HG03095 (cell line): ENCODE data around the gene FAM90A1.
"Not testable (repeated sequence)": the region's sequence is repeated elsewhere in the genome, so short reads cannot be mapped to it uniquely, and the experiment has no call there.

ENCODE experiments used
- ATAC-seq: cut with Tn5 transposase; IDR thresholded peaks from one replicate; pipeline ENCODE4 v1.9.1; 2021; ENCODE audit warnings: moderate library complexity; ENCODE audit not compliant: unreplicated experiment

FAM90A1 gene, protein sequence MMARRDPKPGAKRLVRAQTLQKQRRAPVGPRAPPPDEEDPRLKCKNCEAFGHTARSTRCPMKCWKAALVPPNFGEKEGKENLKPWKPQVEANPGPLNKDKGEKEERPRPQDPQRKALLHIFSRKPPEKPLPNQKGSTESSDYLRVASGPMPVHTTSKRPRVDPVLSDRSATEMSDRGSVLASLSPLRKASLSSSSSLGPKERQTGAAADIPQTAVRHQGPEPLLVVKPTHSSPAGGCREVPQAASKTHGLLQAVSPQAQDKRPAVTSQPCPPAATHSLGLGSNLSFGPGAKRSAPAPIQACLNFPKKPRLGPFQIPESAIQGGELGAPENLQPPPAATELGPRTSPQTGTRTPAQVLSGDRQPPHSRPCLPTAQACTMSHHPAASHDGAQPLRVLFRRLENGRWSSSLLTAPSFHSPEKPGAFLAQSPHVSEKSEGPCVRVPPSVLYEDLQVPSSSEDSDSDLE

DNA sequence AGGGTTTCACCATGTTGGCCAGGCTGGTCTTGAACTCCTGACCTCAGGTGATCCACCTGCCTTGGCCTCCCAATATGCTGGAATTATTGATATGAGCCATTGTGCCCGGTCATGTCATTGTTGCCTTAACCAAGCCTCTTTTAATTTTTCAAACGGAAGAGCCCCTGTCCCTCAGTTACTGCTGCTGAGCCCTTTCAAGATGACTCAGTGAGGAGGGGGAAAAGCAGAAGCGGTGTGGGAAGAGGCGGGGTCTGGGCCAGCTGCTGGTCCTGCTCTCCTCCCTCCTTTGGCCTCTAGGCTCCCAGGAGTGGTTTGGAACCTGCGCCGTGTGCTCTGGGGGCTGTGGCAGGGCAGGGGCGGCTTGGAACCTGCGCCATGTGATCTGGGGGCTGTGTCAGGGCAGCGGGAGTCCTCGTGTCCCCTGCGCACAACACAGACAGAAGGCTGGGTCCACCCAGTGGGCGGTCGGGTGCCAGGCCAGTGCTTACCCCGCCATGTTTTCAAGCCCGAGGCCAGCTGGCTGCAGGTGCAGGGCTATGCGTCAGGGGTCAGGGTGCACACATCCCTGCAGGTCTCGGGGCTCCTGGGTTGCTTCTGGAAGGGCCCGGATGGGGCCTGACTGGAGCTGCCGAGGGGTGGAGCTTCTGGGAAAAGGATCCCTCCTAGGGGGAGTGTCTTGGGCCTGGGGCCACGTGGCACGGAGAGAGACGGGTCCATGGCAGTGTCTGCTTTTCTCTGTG lies at the start of gene FAM90A1:
FAM90A1 (minus strand) TSS at position 627 of the 740 bp plus-strand sequence. CDS start 2,786 bp downstream, outside the sequence.
- not testable (repeated sequence) for ATAC-seq

DNA sequence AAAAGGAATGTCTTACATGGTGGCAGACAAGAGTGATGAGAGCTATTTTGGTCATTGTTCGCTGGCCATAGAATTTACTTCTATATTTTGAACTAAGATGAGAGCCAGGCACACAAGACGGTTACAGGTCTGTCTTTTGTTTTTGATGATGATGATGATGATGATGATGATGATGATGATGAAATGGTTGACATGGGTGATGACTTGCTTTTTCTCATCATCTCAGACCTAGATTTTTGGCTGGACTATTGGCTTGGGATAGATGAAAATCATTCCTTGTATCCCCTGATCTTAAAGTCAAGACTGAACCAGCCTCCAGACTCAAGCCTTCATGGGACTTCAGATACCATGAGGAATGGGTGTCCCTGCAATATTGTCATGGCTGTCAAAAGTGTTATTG lies 49.0 kb upstream of the FAM90A1 start:
- ATAC-seq = not testable (repeated sequence)

DNA sequence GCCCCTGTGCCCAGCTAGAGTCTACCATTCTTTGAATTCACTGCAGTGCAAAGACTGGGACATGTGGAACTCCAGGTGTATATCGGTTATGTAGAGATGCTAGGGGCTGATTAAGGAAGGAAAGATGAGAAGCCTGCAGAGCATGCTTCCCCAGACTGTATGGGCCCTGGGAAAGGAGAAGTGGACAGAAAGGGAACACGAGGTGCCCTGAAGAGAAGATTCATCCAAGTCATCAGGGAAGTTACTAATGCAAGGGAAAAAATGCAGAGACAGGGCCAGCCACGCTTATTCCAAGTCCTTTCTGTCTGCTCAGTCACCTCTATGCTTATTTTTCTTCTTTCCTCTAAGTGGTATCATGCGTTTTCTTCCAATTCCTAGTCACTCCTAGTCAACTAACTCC lies 39.3 kb upstream of the FAM90A1 start:
- not testable (repeated sequence) for ATAC-seq

GRCh38 chr12:8264236-8264635 lies 36.8 kb upstream of the FAM90A1 start:
- not testable (repeated sequence) for ATAC-seq

- ATAC-seq = not testable (repeated sequence)
Observed at GRCh38 chr12:8261111-8261554, 33.7 kb upstream of the FAM90A1 start.

DNA sequence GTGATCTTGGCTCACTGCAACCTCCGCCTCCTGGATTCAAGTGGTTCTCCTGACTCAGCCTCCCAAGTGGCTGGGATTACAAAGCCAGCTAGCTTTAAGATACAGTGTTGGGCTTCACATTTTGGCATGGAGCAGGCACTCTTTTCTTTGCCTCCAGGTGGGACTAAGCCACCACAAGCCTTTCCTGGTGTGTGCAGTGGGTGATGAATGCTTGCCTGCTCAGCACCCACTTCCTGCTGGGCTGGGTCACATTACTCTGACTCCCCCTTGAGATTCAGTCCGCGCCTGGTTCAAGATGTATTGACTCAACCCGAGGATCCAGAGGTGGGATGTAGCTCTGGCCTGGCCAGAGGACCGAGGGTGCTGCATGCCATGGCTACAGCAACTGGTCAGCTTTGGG lies 28.9 kb upstream of the FAM90A1 start:
- not testable (repeated sequence) for ATAC-seq

DNA sequence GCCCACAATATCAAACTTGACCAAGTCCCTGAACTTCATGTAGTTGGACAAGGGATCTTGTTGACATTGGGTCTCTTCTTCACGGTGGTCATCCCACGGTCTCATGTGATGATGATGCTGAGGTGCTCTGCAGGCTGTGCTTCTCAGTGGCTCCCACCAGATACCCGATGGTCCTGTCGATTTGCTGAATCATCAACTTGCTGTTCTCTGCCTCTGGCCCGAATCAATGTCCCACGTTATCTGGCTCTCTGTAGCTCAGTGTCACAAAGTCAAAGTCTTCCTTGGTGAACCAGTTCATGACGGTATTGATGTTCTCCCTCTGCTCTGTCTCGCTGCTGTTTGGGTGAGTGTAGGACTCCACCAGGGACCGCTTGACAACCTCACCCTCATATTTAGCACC lies 27.3 kb upstream of the FAM90A1 start:
- ATAC-seq = not testable (repeated sequence)

- not testable (repeated sequence) for ATAC-seq
Observed at GRCh38 chr12:8252056-8252818, 24.8 kb upstream of the FAM90A1 start.

DNA sequence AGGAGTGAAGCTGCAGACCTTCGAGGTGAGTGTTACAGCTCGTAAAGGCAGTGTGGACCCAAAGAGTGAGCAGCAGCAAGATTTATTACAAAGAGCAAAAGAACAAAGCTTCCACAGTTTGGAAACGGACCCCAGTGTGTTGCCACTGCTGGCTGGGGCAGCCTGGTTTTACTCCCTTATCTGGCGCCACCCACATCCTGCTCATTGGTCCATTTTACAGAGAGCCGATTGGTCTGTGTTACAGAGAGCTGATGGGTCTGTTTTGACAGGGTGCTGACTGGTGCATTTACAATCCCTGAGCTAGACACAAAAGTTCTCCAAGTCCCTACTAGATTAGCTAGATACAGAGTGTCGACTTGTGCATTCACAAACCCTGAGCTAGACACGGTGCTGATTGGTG lies 24.2 kb upstream of the FAM90A1 start:
- not testable (repeated sequence) for ATAC-seq

DNA sequence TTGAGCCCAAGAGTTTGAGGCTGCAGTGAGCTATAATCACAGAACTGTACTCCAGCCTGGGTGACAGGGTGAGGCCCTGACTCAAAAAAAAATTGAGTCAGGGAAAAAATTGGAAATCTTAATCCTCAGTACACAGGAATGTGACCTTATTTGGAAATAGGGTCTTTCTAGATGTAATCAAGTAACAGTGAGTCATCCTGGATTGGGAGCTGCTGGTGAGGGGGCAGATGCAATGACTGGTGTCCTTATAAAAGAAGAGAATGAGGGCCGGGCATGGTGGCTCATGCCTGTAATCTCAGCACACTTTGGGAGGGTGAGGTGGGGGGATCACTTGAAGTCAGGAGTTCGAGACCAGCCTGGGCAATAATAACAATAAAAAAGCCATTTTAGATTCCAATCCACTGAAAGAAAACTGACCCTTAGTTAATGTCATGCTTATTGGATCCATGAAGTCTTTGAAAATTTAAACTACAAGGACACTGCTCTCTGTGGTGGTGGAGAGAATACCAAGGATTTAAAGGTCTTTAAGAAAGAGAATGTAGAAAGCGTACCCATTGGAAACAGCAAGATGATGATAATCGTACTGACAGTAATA lies 19.6 kb upstream of the FAM90A1 start:
- ATAC-seq = not testable (repeated sequence)

- not testable (repeated sequence) for ATAC-seq
Observed at GRCh38 chr12:8243682-8244161, 16.3 kb upstream of the FAM90A1 start.

GRCh38 chr12:8242880-8243681 lies 15.7 kb upstream of the FAM90A1 start:
- ATAC-seq = peak; percentile 90

- not testable (repeated sequence) for ATAC-seq
Observed at GRCh38 chr12:8242622-8242879, 15.1 kb upstream of the FAM90A1 start.

- ATAC-seq = not testable (repeated sequence)
Observed at GRCh38 chr12:8241917-8242621, 14.7 kb upstream of the FAM90A1 start.

- not testable (repeated sequence) for ATAC-seq
Observed at GRCh38 chr12:8240340-8241114, 13.1 kb upstream of the FAM90A1 start.

- ATAC-seq = not testable (repeated sequence)
Observed at GRCh38 chr12:8237031-8237430, 9.6 kb upstream of the FAM90A1 start.

DNA sequence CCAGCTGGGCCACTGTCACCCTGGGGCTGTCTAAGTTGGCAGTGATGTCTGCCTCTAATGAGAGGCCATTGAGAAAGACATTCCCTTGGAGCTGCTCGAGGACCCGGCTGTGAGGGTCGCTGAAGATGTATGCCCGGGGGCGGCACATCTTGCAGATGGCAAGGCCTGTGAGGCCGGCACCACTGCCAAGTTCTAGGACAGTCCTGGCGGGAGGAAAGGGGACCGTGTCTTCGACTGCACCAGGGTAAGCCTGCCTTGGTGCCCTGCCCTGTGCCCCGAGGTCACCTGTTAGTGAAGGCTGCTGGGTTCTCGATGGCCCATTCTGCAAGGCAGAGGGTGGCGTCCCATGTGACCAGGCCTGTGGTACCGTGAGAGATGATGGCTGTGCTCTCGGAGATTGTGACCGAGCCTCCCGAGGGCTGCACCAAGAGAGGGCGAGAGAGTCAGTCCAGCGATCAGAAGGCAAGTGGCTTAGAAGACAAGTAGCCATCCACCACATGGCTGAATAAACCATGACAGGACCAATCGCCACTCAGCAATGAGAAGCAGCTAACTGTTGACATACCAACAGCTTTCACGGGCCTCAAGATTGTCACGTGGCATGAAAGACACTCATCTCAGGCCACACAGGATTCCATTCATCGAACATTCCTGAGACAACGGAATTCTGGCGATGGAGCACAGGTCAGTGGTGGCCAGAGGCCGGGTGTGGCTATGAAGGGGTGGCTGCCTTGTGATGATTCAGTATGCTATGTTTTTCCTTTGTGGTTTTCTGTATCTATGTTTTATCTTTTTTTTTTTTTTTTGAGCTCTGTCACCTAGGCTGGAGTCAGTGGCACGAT lies 8.1 kb upstream of the FAM90A1 start:
- ATAC-seq = not testable (repeated sequence)

- not testable (repeated sequence) for ATAC-seq
Observed at GRCh38 chr12:8234746-8235145, 7.3 kb upstream of the FAM90A1 start.
